A549 (cell line): ENCODE measurements around the gene WDR62. TPM values are rescaled to one million over a fixed set of nuclear protein-coding genes. Genes with fewer than 3 reads are reported as not detected.

ENCODE experiments used
- ATAC-seq, 2 experiments: fragments of 200-7000 bp in 1 of 2; fragments of >200 bp in 1 of 2; cut with Nextera tagmentation in 1 of 2; cut with Tn5 transposase in 1 of 2; 3 replicates each; pipeline versions ENCODE4 v1.8.0 to v1.9.1; 2018 to 2020; ENCODE audit warnings: mild to moderate bottlenecking in 1 of 2, moderate library complexity in 1 of 2
- CTCF ChIA-PET: fragments of 300-600 bp; sonication (Branson Sonifier 250); formaldehyde crosslinking; extraction: SDS; loops from one replicate; lab custom pipeline; 2021; ENCODE audit warnings: antibody characterized with exemption, inconsistent platforms; lab: Yijun Ruan, JAX
- POLR2A ChIA-PET: fragments of 350-600 bp; formaldehyde crosslinking; extraction: SDS; loops from one replicate; lab custom pipeline; 2021; ENCODE audit warnings: antibody characterized with exemption, inconsistent platforms; lab: Yijun Ruan, JAX
- DNase-seq, 2 experiments: peaks; one replicate each; pipeline versions ENCODE4 v3.0.0 to v3.0.0-alpha.2; 2011 to 2016; ENCODE audit warnings: low read depth in 1 of 2, low spot score in 1 of 2
- FAIRE-seq: peaks from 2 replicates; lab custom pipeline; 2011; peaks lifted over from hg19 to GRCh38; lab: Jason Lieb, UNC
- H3K27ac ChIP-seq, 2 experiments: fragments of >200 bp; sonication (Bioruptor Twin); formaldehyde crosslinking; 3 replicates each; pipeline ENCODE4 v1.5.1; 2016 to 2017
- H3K4me1 ChIP-seq: fragments of >200 bp; sonication (Bioruptor Twin); formaldehyde crosslinking; 3 replicates; pipeline ENCODE4 v1.6.1; 2016
- H3K4me2 ChIP-seq: fragments of >200 bp; sonication (Bioruptor Twin); formaldehyde crosslinking; 3 replicates; pipeline ENCODE4 v1.6.1; 2016
- H3K4me3 ChIP-seq: fragments of >200 bp; sonication (Bioruptor Twin); formaldehyde crosslinking; 3 replicates; pipeline ENCODE4 v1.5.1; 2016
- H3K9me3 ChIP-seq: fragments of >200 bp; sonication (Bioruptor Twin); formaldehyde crosslinking; 3 replicates; pipeline ENCODE4 v1.6.1; 2016
- E2F6 ChIP-seq: IDR thresholded peaks from 2 replicates; pipeline ENCODE4 v1.6.1; 2012; ENCODE audit warnings: low read depth, borderline replicate concordance
- EHF ChIP-seq: fragments of 250-450 bp; sonication (Bioruptor Pico); IDR thresholded peaks from 2 replicates; pipeline ENCODE4 v1.5.0; 2020; ENCODE audit warnings: mild to moderate bottlenecking
- EHMT2 ChIP-seq: fragments of 200-600 bp; sonication (generic); IDR thresholded peaks from 2 replicates; pipeline ENCODE4 v1.6.1; 2016; ENCODE audit warnings: antibody characterized with exemption, low read depth, mild to moderate bottlenecking, moderate library complexity
- ELK1 ChIP-seq: fragments of 150-350 bp; IDR thresholded peaks from 2 replicates; pipeline ENCODE4 v1.6.1; 2014; ENCODE audit warnings: low read depth, mild to moderate bottlenecking, low read length
- EP300 ChIP-seq, 2 experiments: fragments of >200 bp; sonication (Bioruptor Twin); formaldehyde crosslinking; IDR thresholded peaks; 2 replicates in 1 of 2; 3 replicates in 1 of 2; pipeline ENCODE4 v1.6.1; 2016 to 2017
- FOSB ChIP-seq: fragments of 250-450 bp; sonication (Bioruptor Pico); IDR thresholded peaks from 2 replicates; pipeline ENCODE4 v1.5.0; 2020; ENCODE audit warnings: mild to moderate bottlenecking, moderate library complexity
- HOXB5 ChIP-seq: fragments of 250-450 bp; sonication (Bioruptor Pico); IDR thresholded peaks from 2 replicates; pipeline ENCODE4 v1.5.0; 2020; ENCODE audit warnings: mild to moderate bottlenecking, moderate library complexity
- JUNB ChIP-seq: fragments of >200 bp; sonication (Bioruptor Twin); formaldehyde crosslinking; IDR thresholded peaks from 2 replicates; pipeline ENCODE4 v1.6.1; 2016
- MAFK ChIP-seq: fragments of 450-650 bp; IDR thresholded peaks from 2 replicates; pipeline ENCODE4 v1.6.1; 2014; ENCODE audit not compliant: partially characterized antibody
- NPAS2 ChIP-seq: fragments of 250-450 bp; sonication (Bioruptor Pico); IDR thresholded peaks from 2 replicates; pipeline ENCODE4 v1.8.0; 2022; ENCODE audit warnings: mild to moderate bottlenecking, moderate library complexity, borderline replicate concordance
- POLR2AphosphoS2 ChIP-seq: conservative IDR thresholded peaks from 2 replicates; pipeline ENCODE4 v1.6.1; 2012; ENCODE audit warnings: low read length, improper control_type of control experiment, inconsistent platforms
- RFX5 ChIP-seq: fragments of 450-650 bp; IDR thresholded peaks from 2 replicates; pipeline ENCODE4 v1.7.1; 2014; ENCODE audit warnings: antibody characterized with exemption, mild to moderate bottlenecking, moderate library complexity
- RNF2 ChIP-seq: fragments of 200-600 bp; sonication (generic); IDR thresholded peaks from 2 replicates; pipeline ENCODE4 v1.6.1; 2016; ENCODE audit warnings: low read depth, mild to moderate bottlenecking, antibody characterized with exemption, moderate library complexity, borderline replicate concordance
- SMC3 ChIP-seq: fragments of >200 bp; sonication (Bioruptor Twin); formaldehyde crosslinking; IDR thresholded peaks from 3 replicates; pipeline ENCODE4 v1.6.1; 2018; ENCODE audit warnings: inconsistent platforms
- USF2 ChIP-seq: fragments of 450-650 bp; IDR thresholded peaks from 2 replicates; pipeline ENCODE4 v1.6.1; 2014; ENCODE audit warnings: antibody characterized with exemption
- ZC3H11A ChIP-seq: fragments of 450-650 bp; IDR thresholded peaks from 2 replicates; pipeline ENCODE4 v1.6.1; 2014; ENCODE audit warnings: antibody characterized with exemption, mild to moderate bottlenecking
- ZNF302 ChIP-seq: fragments of 250-450 bp; sonication (Bioruptor Pico); IDR thresholded peaks from 2 replicates; pipeline ENCODE4 v1.9.0; 2021; ENCODE audit warnings: inconsistent platforms, mild to moderate bottlenecking, moderate library complexity
- ZSCAN20 ChIP-seq: fragments of 250-450 bp; sonication (Bioruptor Pico); IDR thresholded peaks from 2 replicates; pipeline ENCODE4 v1.8.0; 2022; ENCODE audit warnings: mild to moderate bottlenecking, moderate library complexity
- WGBS: methylation state at CpG from one replicate; pipeline ENCODE4 v1.1.6; 2017; ENCODE audit errors: missing lambda C conversion rate; 5-methylcytosine and 5-hydroxymethylcytosine counted together
- polyA plus RNA-seq, 4 experiments: library from polyadenylated mRNA; depleted of rRNA in 3 of 4; stranded (reverse); fragments of >200 nt; fragmentation: RNase III in 1 of 4; extraction: RNeasy Plus Mini Kit Qiagen cat#74134 plus additional on column Dnase treatment in 1 of 4; gene quantifications; 2 replicates in 3 of 4; 3 replicates in 1 of 4; pipeline ENCODE4 v1.2.3, GENCODE V29; 2011 to 2017
- TF ChIP-seq, protein P1 (sequence below): fragments of >200 bp; sonication (Bioruptor Twin); formaldehyde crosslinking; IDR thresholded peaks from 3 replicates; pipeline ENCODE4 v1.6.1; 2016
- TF ChIP-seq, protein P2 (sequence below): fragments of 200-600 bp; sonication (generic); IDR thresholded peaks from 2 replicates; pipeline ENCODE4 v1.6.1; 2016; ENCODE audit warnings: antibody characterized with exemption, mild to moderate bottlenecking, moderate library complexity

Gene WDR62
- polyA plus RNA-seq, 2 of the 4 experiments (the other 2 are of a cell fraction), result 15.5 to 32.9 TPM

DNA sequence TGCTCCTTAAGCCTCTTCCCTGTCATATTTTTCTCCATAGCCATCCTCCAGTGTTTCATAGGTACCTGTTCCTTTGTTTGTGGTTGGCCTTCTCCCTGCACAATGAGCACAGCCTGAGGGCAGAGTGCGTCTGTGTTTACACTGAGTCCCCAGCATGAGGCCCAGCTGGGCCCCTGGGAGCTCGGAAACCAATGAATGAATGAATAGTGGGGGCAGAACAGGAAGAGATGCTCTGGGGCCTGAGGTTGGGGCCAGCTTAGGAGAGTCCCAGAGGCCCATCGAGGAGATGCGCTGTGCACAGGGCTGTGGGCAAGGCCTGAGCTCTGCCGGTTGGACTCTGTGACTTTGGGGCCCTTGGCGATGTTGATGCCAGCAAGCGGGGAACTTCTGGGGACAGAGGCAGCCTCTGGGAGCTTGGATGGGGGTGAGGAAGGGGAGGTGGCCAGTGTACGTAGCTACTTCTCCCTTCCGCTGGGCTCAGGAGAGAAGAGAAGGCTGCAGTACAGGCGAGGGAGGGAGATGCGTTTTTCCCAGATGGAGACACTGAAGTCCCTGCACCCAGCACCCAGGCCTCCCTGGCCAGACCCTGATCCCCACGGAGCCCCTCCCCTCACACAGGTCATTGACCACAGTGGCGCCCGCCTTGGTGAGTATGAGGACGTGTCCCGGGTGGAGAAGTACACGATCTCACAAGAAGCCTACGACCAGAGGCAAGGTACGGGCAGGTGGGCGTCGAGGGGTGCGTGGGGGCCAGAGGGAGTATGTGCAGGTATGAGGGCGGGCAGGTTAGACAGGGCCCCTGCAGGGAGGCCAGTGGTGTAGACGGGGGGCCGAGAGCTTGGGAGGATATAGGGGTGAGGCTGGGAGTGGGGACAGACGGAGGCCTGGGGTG, 65.6 kb downstream of the WDR62 start:
- FAIRE-seq, result no peak
- no peak for ATAC-seq
- H3K27ac ChIP-seq, result no peak overlapping the region
- no peak for TF ChIP-seq FOSB (CRISPR knock-in tag)
- TF ChIP-seq, protein P1, sequence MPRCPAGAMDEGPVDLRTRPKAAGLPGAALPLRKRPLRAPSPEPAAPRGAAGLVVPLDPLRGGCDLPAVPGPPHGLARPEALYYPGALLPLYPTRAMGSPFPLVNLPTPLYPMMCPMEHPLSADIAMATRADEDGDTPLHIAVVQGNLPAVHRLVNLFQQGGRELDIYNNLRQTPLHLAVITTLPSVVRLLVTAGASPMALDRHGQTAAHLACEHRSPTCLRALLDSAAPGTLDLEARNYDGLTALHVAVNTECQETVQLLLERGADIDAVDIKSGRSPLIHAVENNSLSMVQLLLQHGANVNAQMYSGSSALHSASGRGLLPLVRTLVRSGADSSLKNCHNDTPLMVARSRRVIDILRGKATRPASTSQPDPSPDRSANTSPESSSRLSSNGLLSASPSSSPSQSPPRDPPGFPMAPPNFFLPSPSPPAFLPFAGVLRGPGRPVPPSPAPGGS, result no peak
- TF ChIP-seq EHF (CRISPR knock-in tag), result no peak
- TF ChIP-seq NPAS2, result no peak
- no peak for TF ChIP-seq ZNF302 (CRISPR knock-in tag)
- TF ChIP-seq E2F6, result no peak
- TF ChIP-seq HOXB5, result no peak
- TF ChIP-seq EHMT2, result no peak
- TF ChIP-seq ZC3H11A, result no peak
- TF ChIP-seq, protein P2, sequence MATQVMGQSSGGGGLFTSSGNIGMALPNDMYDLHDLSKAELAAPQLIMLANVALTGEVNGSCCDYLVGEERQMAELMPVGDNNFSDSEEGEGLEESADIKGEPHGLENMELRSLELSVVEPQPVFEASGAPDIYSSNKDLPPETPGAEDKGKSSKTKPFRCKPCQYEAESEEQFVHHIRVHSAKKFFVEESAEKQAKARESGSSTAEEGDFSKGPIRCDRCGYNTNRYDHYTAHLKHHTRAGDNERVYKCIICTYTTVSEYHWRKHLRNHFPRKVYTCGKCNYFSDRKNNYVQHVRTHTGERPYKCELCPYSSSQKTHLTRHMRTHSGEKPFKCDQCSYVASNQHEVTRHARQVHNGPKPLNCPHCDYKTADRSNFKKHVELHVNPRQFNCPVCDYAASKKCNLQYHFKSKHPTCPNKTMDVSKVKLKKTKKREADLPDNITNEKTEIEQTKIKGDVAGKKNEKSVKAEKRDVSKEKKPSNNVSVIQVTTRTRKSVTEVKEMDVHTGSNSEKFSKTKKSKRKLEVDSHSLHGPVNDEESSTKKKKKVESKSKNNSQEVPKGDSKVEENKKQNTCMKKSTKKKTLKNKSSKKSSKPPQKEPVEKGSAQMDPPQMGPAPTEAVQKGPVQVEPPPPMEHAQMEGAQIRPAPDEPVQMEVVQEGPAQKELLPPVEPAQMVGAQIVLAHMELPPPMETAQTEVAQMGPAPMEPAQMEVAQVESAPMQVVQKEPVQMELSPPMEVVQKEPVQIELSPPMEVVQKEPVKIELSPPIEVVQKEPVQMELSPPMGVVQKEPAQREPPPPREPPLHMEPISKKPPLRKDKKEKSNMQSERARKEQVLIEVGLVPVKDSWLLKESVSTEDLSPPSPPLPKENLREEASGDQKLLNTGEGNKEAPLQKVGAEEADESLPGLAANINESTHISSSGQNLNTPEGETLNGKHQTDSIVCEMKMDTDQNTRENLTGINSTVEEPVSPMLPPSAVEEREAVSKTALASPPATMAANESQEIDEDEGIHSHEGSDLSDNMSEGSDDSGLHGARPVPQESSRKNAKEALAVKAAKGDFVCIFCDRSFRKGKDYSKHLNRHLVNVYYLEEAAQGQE, result no peak
- no peak for TF ChIP-seq ZSCAN20 (CRISPR knock-in tag)
- TF ChIP-seq USF2, result no peak
- TF ChIP-seq ELK1, result no peak
- TF ChIP-seq JUNB, result no peak
- TF ChIP-seq MAFK, result no peak
- TF ChIP-seq POLR2AphosphoS2, result no peak
- TF ChIP-seq RNF2, result no peak
- no peak for TF ChIP-seq EP300 (IDR thresholded peaks at IDR 0.05)
- TF ChIP-seq RFX5, result no peak
- TF ChIP-seq SMC3, result no peak
- no peaks in the 10 kb centered on the region for H3K9me3 ChIP-seq
- peaks cover 16% of the 10 kb centered on the region for H3K4me1 ChIP-seq
- ChIA-PET CTCF (interaction anchor here (0.5 to 6.5 kb wide), 9 partner anchors 8 to 1611 kb away, joined by 3 to 82 read pairs (median 4); no protein-coding TSS in a partner anchor), POLR2A (interaction anchor here (1.4 kb wide), 1 partner anchor 8 kb away, joined by 6 read pairs; no protein-coding TSS in a partner anchor)
- H3K4me2 ChIP-seq, result no peak overlapping the region
- DNase-seq, result no peak
- 86% methylated on average over 26 of the region's 26 CpGs for WGBS
- no peak overlapping the region for H3K4me3 ChIP-seq
